H1 (cell line): ENCODE data around the gene DLL1. TPM values are rescaled to one million over a fixed set of nuclear protein-coding genes. Genes with fewer than 3 reads are reported as not detected.

ENCODE experiments used
- CTCF ChIA-PET: fragments of 300-600 bp; sonication (Branson Sonifier 250); formaldehyde crosslinking; loops from one replicate; lab custom pipeline; 2021; ENCODE audit not compliant: partially characterized antibody; lab: Charles Lee
- POLR2A ChIA-PET: fragments of 300-600 bp; sonication (Branson Sonifier 250); formaldehyde crosslinking; loops from one replicate; lab custom pipeline; 2021; ENCODE audit warnings: inconsistent platforms; ENCODE audit not compliant: partially characterized antibody; lab: Charles Lee
- DNase-seq, 2 experiments: peaks; one replicate each; pipeline versions ENCODE4 v3.0.0 to v3.0.0-alpha.2; 2010 to 2022; ENCODE audit warnings: low spot score in 2 of 2, low read depth in 1 of 2, mixed read lengths in 1 of 2
- FAIRE-seq: peaks from 2 replicates; lab custom pipeline; 2011; peaks lifted over from hg19 to GRCh38; lab: Jason Lieb, UNC
- H2AFZ ChIP-seq: 2 replicates; pipeline ENCODE4 v1.8.1; 2012; ENCODE audit warnings: low read length, inconsistent platforms
- H2AK5ac ChIP-seq: 2 replicates; pipeline ENCODE4 v1.6.1; 2013; ENCODE audit warnings: low read depth, low read length
- H2BK120ac ChIP-seq: replicated peaks from 2 replicates; pipeline ENCODE3; 2013; ENCODE audit warnings: low read depth, low read length, inconsistent platforms
- H2BK12ac ChIP-seq: 2 replicates; pipeline ENCODE4 v1.6.1; 2013; ENCODE audit warnings: low read depth, low read length
- H2BK15ac ChIP-seq: 2 replicates; pipeline ENCODE4 v1.6.1; 2013; ENCODE audit warnings: low read length
- H2BK20ac ChIP-seq: 2 replicates; pipeline ENCODE4 v1.6.1; 2013; ENCODE audit warnings: low read length
- H2BK5ac ChIP-seq: 2 replicates; pipeline ENCODE4 v1.6.1; 2013; ENCODE audit warnings: low read depth, low read length
- H3K14ac ChIP-seq: 2 replicates; pipeline ENCODE4 v1.6.1; 2013; ENCODE audit warnings: inconsistent platforms; ENCODE audit not compliant: insufficient read length
- H3K18ac ChIP-seq: 2 replicates; pipeline ENCODE4 v1.6.1; 2013; ENCODE audit warnings: low read length; ENCODE audit errors: extremely low read depth
- H3K23ac ChIP-seq: 2 replicates; pipeline ENCODE4 v1.6.1; 2013; ENCODE audit warnings: inconsistent platforms; ENCODE audit not compliant: insufficient read length
- H3K23me2 ChIP-seq: 2 replicates; pipeline ENCODE4 v1.6.1; 2013; ENCODE audit warnings: low read depth, low read length
- H3K27ac ChIP-seq: 2 replicates; pipeline ENCODE4 v1.6.1; 2011; ENCODE audit warnings: low read depth, low read length, inconsistent platforms
- H3K27me3 ChIP-seq, 4 experiments: replicated peaks in 1 of 4; 1 replicate in 1 of 4; 2 replicates in 3 of 4; pipeline versions ENCODE4 v1.6.1 to v1.8.1; 2011 to 2013; ENCODE audit warnings: low read length in 3 of 4, mild to moderate bottlenecking in 3 of 4, inconsistent platforms in 2 of 4, mixed read lengths in 2 of 4, moderate library complexity in 1 of 4; ENCODE audit not compliant: control insufficient read depth in 3 of 4, insufficient read depth in 3 of 4; ENCODE audit errors: extremely low read depth in 1 of 4
- H3K36me3 ChIP-seq, 4 experiments: 2 replicates each; pipeline versions ENCODE4 v1.6.1 to v1.8.1; 2011 to 2013; ENCODE audit warnings: mild to moderate bottlenecking in 4 of 4, low read length in 3 of 4, moderate library complexity in 2 of 4, control low read depth in 1 of 4, inconsistent platforms in 1 of 4; ENCODE audit not compliant: insufficient read depth in 4 of 4, control insufficient read depth in 2 of 4
- H3K4ac ChIP-seq: replicated peaks from 2 replicates; pipeline ENCODE3; 2013; ENCODE audit warnings: low read length, low read depth, mixed read lengths, inconsistent platforms; ENCODE audit not compliant: insufficient read length
- H3K4me1 ChIP-seq, 4 experiments: replicated peaks in 1 of 4; 1 replicate in 1 of 4; 2 replicates in 3 of 4; pipeline versions ENCODE4 v1.6.1 to v1.8.1; 2011 to 2013; ENCODE audit warnings: low read length in 3 of 4, inconsistent platforms in 2 of 4, mixed read lengths in 1 of 4; ENCODE audit not compliant: insufficient read depth in 4 of 4, control insufficient read depth in 3 of 4
- H3K4me2 ChIP-seq, 2 experiments: 2 replicates each; pipeline versions ENCODE4 v1.6.1 to v1.8.1; 2011 to 2013; ENCODE audit warnings: low read depth in 2 of 2, low read length in 2 of 2, control low read depth in 1 of 2, inconsistent platforms in 1 of 2, mild to moderate bottlenecking in 1 of 2; ENCODE audit not compliant: insufficient read depth in 1 of 2
- H3K4me3 ChIP-seq, 4 experiments: fragments of 200-600, 300-600 bp in 1 of 4; sonication (generic), shearing (Covaris generic), sonication (Bioruptor Twin) in 1 of 4; 2 replicates each; pipeline versions ENCODE4 v1.5.1 to v1.8.1; 2011 to 2016; ENCODE audit warnings: low read length in 4 of 4, low read depth in 3 of 4, control low read depth in 2 of 4, inconsistent platforms in 2 of 4, mild to moderate bottlenecking in 2 of 4, mixed read lengths in 1 of 4, moderate library complexity in 1 of 4; ENCODE audit not compliant: insufficient read depth in 2 of 4; ENCODE audit errors: extremely low read depth in 1 of 4
- H3K56ac ChIP-seq: replicated peaks from 2 replicates; pipeline ENCODE3; 2013; ENCODE audit warnings: low read depth, mild to moderate bottlenecking, mixed read lengths, low read length, inconsistent platforms; ENCODE audit not compliant: insufficient read length
- H3K79me1 ChIP-seq: 2 replicates; pipeline ENCODE4 v1.6.1; 2013; ENCODE audit warnings: low read depth, low read length, control low read depth
- H3K79me2 ChIP-seq, 2 experiments: 2 replicates each; pipeline versions ENCODE4 v1.6.1 to v1.8.1; 2012 to 2013; ENCODE audit warnings: low read length in 2 of 2, mild to moderate bottlenecking in 2 of 2, inconsistent platforms in 1 of 2; ENCODE audit not compliant: insufficient read depth in 2 of 2, control insufficient read depth in 1 of 2
- H3K9ac ChIP-seq, 4 experiments: replicated peaks in 1 of 4; 1 replicate in 1 of 4; 2 replicates in 3 of 4; pipeline versions ENCODE4 v1.6.1 to v1.8.1; 2011 to 2013; ENCODE audit warnings: low read depth in 3 of 4, low read length in 3 of 4, control low read depth in 2 of 4, mild to moderate bottlenecking in 2 of 4, moderate library complexity in 2 of 4, inconsistent platforms in 1 of 4; ENCODE audit errors: extremely low read depth in 1 of 4
- H3K9me3 ChIP-seq, 2 experiments: 2 replicates each; pipeline versions ENCODE4 v1.6.1 to v1.8.1; 2012 to 2013; ENCODE audit warnings: mild to moderate bottlenecking in 2 of 2, moderate library complexity in 2 of 2, control low read depth in 1 of 2, inconsistent platforms in 1 of 2, low read depth in 1 of 2, low read length in 1 of 2, mixed read lengths in 1 of 2; ENCODE audit not compliant: insufficient read depth in 2 of 2
- H4K20me1 ChIP-seq, 2 experiments: replicated peaks in 1 of 2; 2 replicates each; pipeline versions ENCODE3 to v1.8.1; 2011 to 2013; ENCODE audit warnings: inconsistent platforms in 2 of 2, low read length in 2 of 2, mild to moderate bottlenecking in 1 of 2; ENCODE audit not compliant: insufficient read depth in 2 of 2, control insufficient read depth in 1 of 2
- H4K5ac ChIP-seq: 2 replicates; pipeline ENCODE4 v1.6.1; 2013; ENCODE audit warnings: low read length, low read depth, mixed read lengths, inconsistent platforms; ENCODE audit not compliant: insufficient read length
- H4K8ac ChIP-seq: 2 replicates; pipeline ENCODE4 v1.8.0; 2013; ENCODE audit warnings: mild to moderate bottlenecking, moderate library complexity, low read length, inconsistent platforms; ENCODE audit not compliant: insufficient read depth; ENCODE audit errors: extremely low read depth
- H4K91ac ChIP-seq: replicated peaks from 2 replicates; pipeline ENCODE3; 2013; ENCODE audit warnings: low read length, mixed read lengths, inconsistent platforms; ENCODE audit not compliant: insufficient read length
- EZH2 ChIP-seq: fragments of 200-600 bp; sonication (generic); IDR thresholded peaks from 2 replicates; pipeline ENCODE4 v1.7.1; 2012; ENCODE audit warnings: low read depth, mild to moderate bottlenecking, moderate library complexity, low read length, inconsistent platforms; ENCODE audit not compliant: severe bottlenecking
- HDAC6 ChIP-seq: IDR thresholded peaks from one replicate; pipeline ENCODE4 v1.7.1; 2012; ENCODE audit warnings: low read depth, mild to moderate bottlenecking, inconsistent platforms, low read length, moderate library complexity
- KDM1A ChIP-seq: fragments of 200-600, 300-600 bp; sonication (generic); IDR thresholded peaks from 2 replicates; pipeline ENCODE4 v1.7.1; 2016; ENCODE audit warnings: mild to moderate bottlenecking, low read length, borderline replicate concordance
- POLR2A ChIP-seq, 2 experiments: IDR thresholded peaks; 1 replicate in 1 of 2; 2 replicates in 1 of 2; pipeline ENCODE4 v1.6.1; 2011; ENCODE audit warnings: low read depth in 2 of 2, low read length in 2 of 2, mild to moderate bottlenecking in 2 of 2; ENCODE audit errors: control extremely low read depth in 1 of 2
- RFX5 ChIP-seq: IDR thresholded peaks from 2 replicates; pipeline ENCODE4 v1.6.1; 2011; ENCODE audit warnings: low read depth, low read length, improper control_type of control experiment, borderline replicate concordance
- SIRT6 ChIP-seq: IDR thresholded peaks from one replicate; pipeline ENCODE4 v1.7.1; 2012; ENCODE audit warnings: low read length, inconsistent platforms
- SP1 ChIP-seq: IDR thresholded peaks from 2 replicates; pipeline ENCODE4 v1.6.1; 2011; ENCODE audit warnings: low read depth, low read length
- TAF7 ChIP-seq: optimal IDR thresholded peaks from 2 replicates; pipeline ENCODE3; 2011; ENCODE audit warnings: low read depth, mild to moderate bottlenecking, inconsistent platforms, low read length, moderate library complexity, borderline replicate concordance
- WGBS, 2 experiments: shearing (Covaris generic) in 1 of 2; methylation state at CpG; one replicate each; pipeline versions ENCODE4 v1.1.6 to v1.1.7; 2013 to 2015; ENCODE audit warnings: low lambda C conversion rate in 2 of 2, mixed read lengths in 2 of 2, inconsistent platforms in 1 of 2, low coverage in 1 of 2, missing lambda C conversion rate in 1 of 2; ENCODE audit not compliant: insufficient replicate concordance in 2 of 2, insufficient coverage in 1 of 2, insufficient read length in 1 of 2; ENCODE audit errors: extremely low coverage in 1 of 2, missing lambda C conversion rate in 1 of 2; 5-methylcytosine and 5-hydroxymethylcytosine counted together
- polyA plus RNA-seq, 7 experiments: library from polyadenylated mRNA; depleted of rRNA in 3 of 7; stranded (reverse) in 5 of 7; unstranded in 2 of 7; fragments of >200 nt in 5 of 7; fragments of 200-250 nt in 2 of 7; gene quantifications; 1 replicate in 5 of 7; 2 replicates in 1 of 7; 4 replicates in 1 of 7; pipeline versions ENCODE4 v1.2.1 to v1.2.3, GENCODE V29; 2011 to 2013; ENCODE audit warnings: missing spikeins in 2 of 7, mixed read lengths in 2 of 7
- total RNA-seq: library from RNA; stranded (reverse); fragmentation: NEBNext Ultra II Directional; extraction: Animal tissue kit (Norgen Biotek cat#: 25700); gene quantifications from 2 replicates; pipeline ENCODE4 v1.2.1, GENCODE V29; 2021

Gene DLL1
- total and polyA plus RNA-seq, 2 of the 8 experiments (the other 6 are each of a cell fraction or from before 2014, with no cell fraction given) = 1.7 to 3.8 TPM

DNA sequence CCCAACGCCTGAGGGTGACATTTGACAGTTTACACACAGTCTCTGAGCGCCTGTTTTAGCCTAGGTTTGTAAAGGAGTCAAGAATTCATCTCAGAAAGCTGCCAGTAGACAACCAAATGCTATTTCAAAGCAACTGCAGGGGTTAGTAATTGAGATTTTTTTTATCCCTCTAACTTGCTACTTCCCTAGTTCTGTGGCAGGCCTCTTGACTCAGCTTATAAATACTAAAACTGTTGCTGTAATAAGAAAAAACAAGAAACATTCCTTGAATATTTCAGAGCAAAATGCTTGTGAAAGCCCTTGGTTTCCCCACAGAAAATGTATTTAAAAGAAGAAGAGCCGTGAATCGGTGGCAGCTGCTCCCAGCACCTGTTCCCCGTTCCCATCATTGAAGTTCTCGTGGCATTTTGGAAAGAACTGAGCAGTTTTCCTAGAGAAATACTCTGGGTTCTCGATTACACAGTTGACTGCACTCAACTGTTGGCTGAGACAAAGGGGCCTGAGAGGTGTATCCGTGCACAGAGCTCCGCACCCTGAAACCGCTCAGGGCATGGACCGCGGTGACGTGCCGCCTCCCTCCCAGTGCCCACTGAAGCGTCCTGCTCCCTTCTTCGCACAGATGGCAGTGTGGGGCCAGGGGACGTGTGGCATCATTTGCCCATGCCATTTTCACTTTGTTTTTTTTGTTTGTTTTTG, 20.9 kb downstream of the DLL1 start:
- Histone ChIP-seq H3K27me3 (no peaks in the 10 kb centered on the region), H4K20me1 (no peaks in the 10 kb centered on the region), H3K4ac (no peak overlapping the region), H4K8ac (no peak overlapping the region), H3K14ac (no peak overlapping the region), H2BK12ac (no peak overlapping the region), H3K27ac (no peak overlapping the region), H3K36me3 (no peaks in the 10 kb centered on the region), H3K4me3 (no peak overlapping the region), H3K4me2 (no peak overlapping the region), H3K79me1 (no peaks in the 10 kb centered on the region), H3K23me2 (no peaks in the 10 kb centered on the region), H3K18ac (no peak overlapping the region), H3K9me3 (no peaks in the 10 kb centered on the region), H3K79me2 (no peaks in the 10 kb centered on the region), H2BK20ac (no peak overlapping the region), H3K23ac (no peak overlapping the region), H3K4me1 (peaks cover 0 to 5% (median under 1%) of the 10 kb centered on the region in 4 experiments; a peak in 2 of 7 replicates), H2BK120ac (no peak overlapping the region), H3K9ac (no peak overlapping the region), H2BK5ac (no peak overlapping the region), H4K91ac (no peak overlapping the region), H2AFZ (no peak overlapping the region), H3K56ac (no peak overlapping the region), H4K5ac (no peak overlapping the region), H2AK5ac (no peak overlapping the region), H2BK15ac (no peak overlapping the region)
- CTCF ChIA-PET = interaction anchor here (1.1 to 1.8 kb wide), 5 partner anchors 8 to 438 kb away, joined by 3 to 5 read pairs (median 3); no protein-coding TSS in a partner anchor
- TF ChIP-seq TAF7 (no peak), HDAC6 (no peak), SP1 (no peak), EZH2 (no peak), RFX5 (no peak), POLR2A (IDR thresholded peaks at IDR 0.05; ENCODE audit: control extremely low read depth in 1 of 2, low read depth in 2 of 2, low read length in 2 of 2) (no peak), SIRT6 (no peak), KDM1A (no peak)
- DNase-seq = no peak
- no peak for FAIRE-seq
- POLR2A ChIA-PET = interaction anchor here (4.8 kb wide), 1 partner anchor 20 kb away, joined by 17 read pairs; the partner anchor contains the start of gene DLL1
- WGBS, 2 experiments = 82% methylated on average over 17 of the region's 17 CpGs; no CpG with 5 or more reads in 1 of the 2 experiments
